RPMI8226 (cell line): ENCODE measurements around the gene CFAP410.
"Not testable (repeated sequence)": the region's sequence is repeated elsewhere in the genome, so short reads cannot be mapped to it uniquely, and the experiment has no call there.

Source experiments
- DNase-seq: peaks from one replicate; pipeline ENCODE4 v3.0.0-alpha.2; 2015

CFAP410 gene

GRCh38 chr21:44296916-44297315 is 42.3 kb downstream of the CFAP410 start:
- DNase-seq, result no peak

GRCh38 chr21:44296103-44296519 is 43.1 kb downstream of the CFAP410 start:
- no peak for DNase-seq

- no peak for DNase-seq
Measured at GRCh38 chr21:44295646-44296045, 43.5 kb downstream of the CFAP410 start.

GRCh38 chr21:44295163-44295573 is 44.0 kb downstream of the CFAP410 start:
- no peak for DNase-seq

GRCh38 chr21:44294391-44295162 is 44.6 kb downstream of the CFAP410 start:
- no peak for DNase-seq

GRCh38 chr21:44293551-44294231 is 45.5 kb downstream of the CFAP410 start:
- DNase-seq, result no peak

- no peak for DNase-seq
Measured at GRCh38 chr21:44292812-44293195, 46.4 kb downstream of the CFAP410 start.

GRCh38 chr21:44291936-44292811 is 47.0 kb downstream of the CFAP410 start:
- DNase-seq, result no peak

GRCh38 chr21:44291078-44291935 is 47.9 kb downstream of the CFAP410 start:
- no peak for DNase-seq

GRCh38 chr21:44290327-44291077 is 48.7 kb downstream of the CFAP410 start:
- no peak for DNase-seq

GRCh38 chr21:44289381-44290010 is 49.7 kb downstream of the CFAP410 start:
- DNase-seq, result no peak

- no peak for DNase-seq
Measured at GRCh38 chr21:44288251-44289110, 50.7 kb downstream of the CFAP410 start.

- no peak for DNase-seq
Measured at GRCh38 chr21:44286716-44287632, 52.2 kb downstream of the CFAP410 start.

- no peak for DNase-seq
Measured at GRCh38 chr21:44286086-44286715, 53.0 kb downstream of the CFAP410 start.

GRCh38 chr21:44285138-44285992 is 53.8 kb downstream of the CFAP410 start, which contains the start of gene AIRE:
Gene AIRE (plus strand): TSS chr21:44285876. CDS start chr21:44286007, 131 bp downstream.
- no peak for DNase-seq

GRCh38 chr21:44283948-44284347 is 55.2 kb downstream of the CFAP410 start:
- DNase-seq, result no peak

GRCh38 chr21:44283211-44283785 is 55.9 kb downstream of the CFAP410 start:
- DNase-seq, result not testable (repeated sequence)
